Measurements from ENCODE around the gene SHROOM1. TPM values are rescaled to one million over a fixed set of nuclear protein-coding genes. Genes with fewer than 3 reads are reported as not detected.
A peak's percentile ranks its signal among the peaks of the same experiment; 100 is the strongest.

SHROOM1 gene
- total and polyA plus RNA-seq, 2 experiments from 2014 or later: 2.5 to 5.4 TPM

DNA sequence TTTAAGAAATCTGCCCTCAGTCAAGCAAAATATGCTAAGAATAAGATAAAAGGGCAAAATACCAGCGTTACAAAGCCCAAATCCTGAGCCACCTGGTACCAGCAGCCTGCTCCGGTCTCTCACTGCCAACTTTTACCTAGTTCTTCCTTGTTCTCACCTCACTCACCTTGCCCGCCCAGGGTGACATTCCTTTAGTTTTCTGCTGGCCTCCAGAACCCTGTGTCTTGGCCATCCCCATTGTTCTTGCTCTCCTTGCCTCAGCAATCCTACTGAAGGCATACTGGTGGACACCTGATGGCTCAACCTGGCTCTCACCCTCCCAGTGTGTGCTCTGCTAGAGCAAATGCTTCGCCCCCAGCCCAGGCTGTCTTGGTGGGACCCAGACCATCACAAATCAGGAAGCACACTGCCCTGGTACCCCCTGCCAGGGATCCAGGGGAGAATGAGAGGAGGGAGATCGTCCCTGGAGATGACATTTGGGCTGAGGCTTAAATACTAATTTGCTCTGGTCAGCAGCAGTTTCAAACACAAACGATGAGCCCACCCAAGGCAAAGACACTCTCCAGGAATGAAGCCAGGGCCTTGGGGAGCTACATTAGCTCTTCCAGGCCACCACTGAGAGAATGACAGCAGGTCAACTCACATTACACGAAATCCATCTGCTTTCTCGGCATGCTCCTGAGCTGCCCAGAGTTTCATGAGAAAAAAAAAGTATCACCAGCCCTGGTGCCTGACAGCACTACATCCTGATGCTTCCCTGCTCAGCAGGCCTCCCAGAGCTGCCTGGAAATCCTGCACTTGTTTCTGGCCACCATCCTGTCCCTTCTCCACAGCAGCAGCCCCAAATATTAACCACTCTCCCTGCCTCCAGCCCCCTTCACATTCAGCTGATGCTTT, 41.2 kb downstream of the SHROOM1 start:
- H4K20me1 ChIP-seq (replicated peaks; ENCODE audit: insufficient read depth): no peaks in the 10 kb centered on the region
- no peaks in the 10 kb centered on the region for H3K79me2 ChIP-seq (replicated peaks; ENCODE audit: insufficient read depth)
- no peak overlapping the region for H3K4me2 ChIP-seq
- TF ChIP-seq ZNF114 (CRISPR knock-in tag; IDR thresholded peaks at IDR 0.05): no peak
- TF ChIP-seq ZNF331 (CRISPR knock-in tag; IDR thresholded peaks at IDR 0.05; ENCODE audit: low read depth): no peak
- TF ChIP-seq EZH2phosphoT487 (IDR thresholded peaks at IDR 0.05; ENCODE audit: unreplicated experiment): no peak
- TF ChIP-seq CREB1 (CRISPR knock-in tag; IDR thresholded peaks at IDR 0.05; ENCODE audit: low read depth): no peak
- TF ChIP-seq CTCF (conservative IDR thresholded peaks at IDR 0.05; ENCODE audit: low read depth in 2 of 2): no peak
- TF ChIP-seq POLR2AphosphoS5 (IDR thresholded peaks at IDR 0.05; ENCODE audit: low read depth): no peak
- TF ChIP-seq, protein P1, sequence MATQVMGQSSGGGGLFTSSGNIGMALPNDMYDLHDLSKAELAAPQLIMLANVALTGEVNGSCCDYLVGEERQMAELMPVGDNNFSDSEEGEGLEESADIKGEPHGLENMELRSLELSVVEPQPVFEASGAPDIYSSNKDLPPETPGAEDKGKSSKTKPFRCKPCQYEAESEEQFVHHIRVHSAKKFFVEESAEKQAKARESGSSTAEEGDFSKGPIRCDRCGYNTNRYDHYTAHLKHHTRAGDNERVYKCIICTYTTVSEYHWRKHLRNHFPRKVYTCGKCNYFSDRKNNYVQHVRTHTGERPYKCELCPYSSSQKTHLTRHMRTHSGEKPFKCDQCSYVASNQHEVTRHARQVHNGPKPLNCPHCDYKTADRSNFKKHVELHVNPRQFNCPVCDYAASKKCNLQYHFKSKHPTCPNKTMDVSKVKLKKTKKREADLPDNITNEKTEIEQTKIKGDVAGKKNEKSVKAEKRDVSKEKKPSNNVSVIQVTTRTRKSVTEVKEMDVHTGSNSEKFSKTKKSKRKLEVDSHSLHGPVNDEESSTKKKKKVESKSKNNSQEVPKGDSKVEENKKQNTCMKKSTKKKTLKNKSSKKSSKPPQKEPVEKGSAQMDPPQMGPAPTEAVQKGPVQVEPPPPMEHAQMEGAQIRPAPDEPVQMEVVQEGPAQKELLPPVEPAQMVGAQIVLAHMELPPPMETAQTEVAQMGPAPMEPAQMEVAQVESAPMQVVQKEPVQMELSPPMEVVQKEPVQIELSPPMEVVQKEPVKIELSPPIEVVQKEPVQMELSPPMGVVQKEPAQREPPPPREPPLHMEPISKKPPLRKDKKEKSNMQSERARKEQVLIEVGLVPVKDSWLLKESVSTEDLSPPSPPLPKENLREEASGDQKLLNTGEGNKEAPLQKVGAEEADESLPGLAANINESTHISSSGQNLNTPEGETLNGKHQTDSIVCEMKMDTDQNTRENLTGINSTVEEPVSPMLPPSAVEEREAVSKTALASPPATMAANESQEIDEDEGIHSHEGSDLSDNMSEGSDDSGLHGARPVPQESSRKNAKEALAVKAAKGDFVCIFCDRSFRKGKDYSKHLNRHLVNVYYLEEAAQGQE (IDR thresholded peaks at IDR 0.05; ENCODE audit: unreplicated experiment): no peak
- TF ChIP-seq JUNB (IDR thresholded peaks at IDR 0.05; ENCODE audit: unreplicated experiment): no peak
- TF ChIP-seq STAT1 (IDR thresholded peaks at IDR 0.05; ENCODE audit: unreplicated experiment): no peak
- no peak for TF ChIP-seq ETS1 (IDR thresholded peaks at IDR 0.05)
- no peak for TF ChIP-seq NANOG (IDR thresholded peaks at IDR 0.05; ENCODE audit: borderline replicate concordance)
- Mint-ChIP-seq H3K9me3 (no peaks in the 10 kb centered on the region), H3K4me3 (no peak overlapping the region), H3K27me3 (ENCODE audit: insufficient read depth, low read depth, poor library complexity) (peaks cover 14% of the 10 kb centered on the region), H3K27ac (no peak overlapping the region), H3K4me1 (peaks cover 11% of the 10 kb centered on the region), H3K36me3 (ENCODE audit: low read depth) (no peaks in the 10 kb centered on the region)
- no peaks in the 10 kb centered on the region for H3F3A ChIP-seq (replicated peaks; ENCODE audit: low read depth)
- H3K4me3 ChIP-seq: no peak overlapping the region
- DNase-seq (ENCODE audit: low spot score): no peak
- no peaks in the 10 kb centered on the region for H3K9me2 ChIP-seq (ENCODE audit: insufficient read depth)
- peak; percentile 43 for ATAC-seq
- no peaks in the 10 kb centered on the region for H3K27me3 ChIP-seq (ENCODE audit: insufficient read depth)
- H2AFZ ChIP-seq: no peak overlapping the region
- H3K4me1 ChIP-seq (ENCODE audit: insufficient read depth): no peaks in the 10 kb centered on the region
- no peaks in the 10 kb centered on the region for H3K36me3 ChIP-seq (ENCODE audit: insufficient read depth)
- H3K27ac ChIP-seq (ENCODE audit: low read depth): no peak overlapping the region
